Right ventricle myocardium superior (tissue), 1 donor: ENCODE results near the gene TMEM250. TPM values are rescaled to one million over a fixed set of nuclear protein-coding genes. Genes with fewer than 3 reads are reported as not detected.

Source experiments
- ATAC-seq: fragments of 200-7000 bp; cut with Tn5 transposase; one replicate; pipeline ENCODE4 v1.9.1; 2020; ENCODE audit warnings: mild to moderate bottlenecking; ENCODE audit not compliant: poor library complexity
- DNase-seq: peaks from one replicate; pipeline ENCODE4 v3.0.0-alpha.2; 2020
- intact Hi-C: fragments of 100-400 bp; cut with DNase I; formaldehyde crosslinking; loops from one replicate; pipeline ENCODE4 v1.11.2; 2022
- total RNA-seq: library from RNA; stranded (reverse); fragmentation: NEBNext Ultra II Directional; extraction: Animal tissue kit (Norgen Biotek cat#: 25700); gene quantifications from one replicate; pipeline ENCODE4 v1.2.1, GENCODE V29; 2021
- donor health status: DM: no; HTN: yes; CAD: no; lungs with severe emphysema.

The TMEM250 gene
- total RNA-seq, 1 donor from 2014 or later = 16.4 TPM

- ATAC-seq (peak; percentile 54), DNase-seq (peak; percentile 79)
- intact Hi-C loops = no loop called here
Observed at GRCh38 chr9:136117291-136117915, 1.3 kb downstream of the TMEM250 start.

GRCh38 chr9:136116360-136117098 lies 2.1 kb downstream of the TMEM250 start:
- peak; percentile 45 for DNase-seq
- ATAC-seq = no peak
- intact Hi-C loops = no loop called here

- intact Hi-C loops = no loop called here
- DNase-seq (no peak), ATAC-seq (no peak)
Observed at GRCh38 chr9:136115641-136116359, 2.9 kb downstream of the TMEM250 start.

DNA sequence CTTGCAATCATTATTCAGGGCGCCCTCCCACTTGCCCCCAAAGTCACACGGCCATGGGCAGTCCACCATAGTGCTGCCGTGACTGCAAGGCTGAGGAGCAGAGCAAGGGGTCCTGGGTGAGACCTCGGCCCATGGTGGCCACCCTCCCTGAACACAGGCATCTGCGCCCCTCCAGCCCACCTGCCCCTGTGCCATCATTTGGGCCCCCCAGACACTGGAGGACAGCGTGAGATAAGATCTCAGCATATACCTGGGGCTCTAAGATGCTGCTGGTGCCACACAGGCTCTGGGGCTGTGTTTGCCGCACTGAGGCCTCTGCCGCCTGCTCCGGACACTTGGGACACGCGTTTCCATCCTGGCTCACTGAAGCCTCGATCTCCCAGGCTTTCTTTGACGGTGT lies 3.5 kb downstream of the TMEM250 start:
- intact Hi-C loops = no loop called here
- ATAC-seq = no peak

GRCh38 chr9:136114610-136115009 lies 4.1 kb downstream of the TMEM250 start:
- intact Hi-C loops = no loop called here
- no peak for ATAC-seq
- no peak for DNase-seq

More for the DNA sequence above, 3.5 kb downstream of the TMEM250 start:
- DNase-seq = no peak

- intact Hi-C loops = no loop called here
- DNase-seq = no peak
- no peak for ATAC-seq
Observed at GRCh38 chr9:136112541-136112940, 6.1 kb downstream of the TMEM250 start.

DNA sequence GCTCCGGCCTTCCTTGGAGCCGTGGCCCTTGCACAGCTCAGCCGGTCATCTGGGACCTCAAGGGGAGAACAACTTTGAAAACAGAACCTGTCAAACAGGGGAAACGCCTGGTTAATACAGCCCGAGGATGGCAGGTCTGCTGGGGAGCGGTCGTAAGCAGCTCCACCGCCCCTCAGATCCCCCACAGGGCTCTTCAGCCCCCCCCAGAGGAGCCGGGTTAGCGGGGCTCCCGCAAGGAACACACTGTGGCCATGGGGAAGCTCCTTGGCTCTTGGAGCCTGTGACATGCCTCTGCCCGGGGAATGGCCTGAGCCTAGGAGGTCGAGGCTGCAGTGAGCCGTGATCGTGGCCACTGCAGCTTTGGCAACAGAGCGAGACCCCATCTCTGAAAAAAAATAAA lies 6.8 kb downstream of the TMEM250 start:
- intact Hi-C loops = no loop called here
- no peak for ATAC-seq
- no peak for DNase-seq

- DNase-seq (no peak), ATAC-seq (no peak)
- intact Hi-C loops = no loop called here
Observed at GRCh38 chr9:136111190-136111589, 7.5 kb downstream of the TMEM250 start.

GRCh38 chr9:136110082-136111061 lies 8.3 kb downstream of the TMEM250 start:
- peak; percentile 14 for ATAC-seq
- no peak for DNase-seq
- intact Hi-C loops = no loop called here

- intact Hi-C loops = no loop called here
Observed at GRCh38 chr9:136109351-136110081, 9.2 kb downstream of the TMEM250 start.

GRCh38 chr9:136108648-136109266 lies 9.9 kb downstream of the TMEM250 start:
- intact Hi-C loops = no loop called here
- DNase-seq = no peak
- ATAC-seq = no peak

More at GRCh38 chr9:136109351-136110081, 9.2 kb downstream of the TMEM250 start:
- peak; percentile 92 for ATAC-seq
- peak; percentile 95 for DNase-seq

GRCh38 chr9:136107953-136108647 lies 10.6 kb downstream of the TMEM250 start:
- ATAC-seq (no peak), DNase-seq (no peak)
- intact Hi-C loops = no loop called here

- ATAC-seq = no peak
- intact Hi-C loops = no loop called here
- no peak for DNase-seq
Observed at GRCh38 chr9:136107155-136107952, 11.3 kb downstream of the TMEM250 start.

GRCh38 chr9:136105398-136106135 lies 13.1 kb downstream of the TMEM250 start:
- peak; percentile 39 for ATAC-seq
- intact Hi-C loops = no loop called here
- peak; percentile 82 for DNase-seq

- no peak for ATAC-seq
- intact Hi-C loops = no loop called here
- no peak for DNase-seq
Observed at GRCh38 chr9:136104916-136105315, 13.8 kb downstream of the TMEM250 start.

DNA sequence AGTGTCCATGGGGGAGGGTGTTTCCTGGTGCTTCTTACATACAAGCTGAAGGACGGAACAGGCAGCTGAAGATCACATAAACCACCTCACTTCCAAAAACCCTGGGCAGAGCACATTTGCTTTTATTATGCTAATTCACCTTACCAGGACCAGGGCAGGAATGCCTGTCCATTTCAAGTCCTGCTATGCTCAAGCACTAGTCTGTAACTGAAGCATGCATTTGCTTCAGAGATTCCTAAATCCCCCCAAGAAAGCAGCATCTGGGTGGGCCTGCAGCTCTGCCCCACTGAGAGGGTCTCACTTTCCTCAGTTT lies 14.2 kb downstream of the TMEM250 start:
- ATAC-seq = no peak
- intact Hi-C loops = no loop called here
- DNase-seq = no peak
